Tibial nerve (tissue), 4 donors: ENCODE results near the gene MAP2K6.

Source experiments
- CTCF ChIP-seq, 5 experiments: fragments of 200-600 bp in 3 of 5; fragments of 450-650 bp in 2 of 5; sonication (generic) in 3 of 5; IDR thresholded peaks; one replicate each; pipeline ENCODE4 v1.5.1; 2016 to 2019; ENCODE audit warnings: antibody characterized with exemption in 5 of 5, mild to moderate bottlenecking in 3 of 5, moderate library complexity in 2 of 5
- EP300 ChIP-seq, 2 donors: sonication (generic); formaldehyde crosslinking; IDR thresholded peaks; one replicate each; pipeline ENCODE4 v1.6.1; 2017; ENCODE audit warnings: antibody characterized with exemption in 2 of 2, mild to moderate bottlenecking in 1 of 2
- POLR2A ChIP-seq, 2 donors: fragments of 450-650 bp; IDR thresholded peaks; one replicate each; pipeline ENCODE4 v1.6.1; 2017; ENCODE audit warnings: antibody characterized with exemption in 2 of 2, mild to moderate bottlenecking in 2 of 2, moderate library complexity in 2 of 2

- TF ChIP-seq CTCF (IDR thresholded peaks at IDR 0.05) (no peak), EP300 (IDR thresholded peaks at IDR 0.05) (no peak), POLR2A (IDR thresholded peaks at IDR 0.05) (no peak)
These were observed 3.3 kb downstream of the MAP2K6 start for GRCh38 chr17:69417545-69418483.
